ENCODE results near the gene CRYL1. TPM values are rescaled to one million over a fixed set of nuclear protein-coding genes. Genes with fewer than 3 reads are reported as not detected.

CRYL1 gene
- total RNA-seq, 1 donor from 2014 or later, result 35.4 TPM

DNA sequence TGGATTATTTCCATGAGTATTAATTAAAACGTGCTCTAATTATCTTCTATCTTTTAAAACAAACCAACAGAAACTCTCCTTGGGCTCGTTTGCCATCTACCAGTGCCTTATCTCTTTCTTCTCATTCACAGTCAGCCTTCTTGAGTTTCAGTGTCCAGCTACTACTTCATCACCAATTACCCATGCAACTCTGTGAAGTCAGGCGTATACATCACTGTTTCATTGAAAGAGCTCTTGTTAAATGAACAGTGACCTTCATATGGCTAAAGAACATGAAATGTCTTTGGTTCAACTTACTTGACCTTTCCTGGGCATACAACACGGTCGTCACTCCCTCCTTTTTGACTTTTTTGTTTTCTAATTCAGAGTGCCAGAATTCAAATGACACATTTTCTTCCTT, 36.1 kb upstream of the CRYL1 start:
- no peaks in the 10 kb centered on the region for H3K9me3 ChIP-seq
- H3K27me3 ChIP-seq, result no peaks in the 10 kb centered on the region
- H3K4me1 ChIP-seq, result no peaks in the 10 kb centered on the region
- no peak overlapping the region for H3K4me3 ChIP-seq
- intact Hi-C loops (cut with DNase I), result no loop called here
- no peak overlapping the region for H3K27ac ChIP-seq
- H3K36me3 ChIP-seq, result no peaks in the 10 kb centered on the region
- DNase-seq (ENCODE audit: extremely low spot score in 2 of 2), result no peak
- no peak for TF ChIP-seq POLR2AphosphoS5 (IDR thresholded peaks at IDR 0.05; ENCODE audit: insufficient read depth in 1 of 2, low read depth in 1 of 2)
- TF ChIP-seq, protein P1, sequence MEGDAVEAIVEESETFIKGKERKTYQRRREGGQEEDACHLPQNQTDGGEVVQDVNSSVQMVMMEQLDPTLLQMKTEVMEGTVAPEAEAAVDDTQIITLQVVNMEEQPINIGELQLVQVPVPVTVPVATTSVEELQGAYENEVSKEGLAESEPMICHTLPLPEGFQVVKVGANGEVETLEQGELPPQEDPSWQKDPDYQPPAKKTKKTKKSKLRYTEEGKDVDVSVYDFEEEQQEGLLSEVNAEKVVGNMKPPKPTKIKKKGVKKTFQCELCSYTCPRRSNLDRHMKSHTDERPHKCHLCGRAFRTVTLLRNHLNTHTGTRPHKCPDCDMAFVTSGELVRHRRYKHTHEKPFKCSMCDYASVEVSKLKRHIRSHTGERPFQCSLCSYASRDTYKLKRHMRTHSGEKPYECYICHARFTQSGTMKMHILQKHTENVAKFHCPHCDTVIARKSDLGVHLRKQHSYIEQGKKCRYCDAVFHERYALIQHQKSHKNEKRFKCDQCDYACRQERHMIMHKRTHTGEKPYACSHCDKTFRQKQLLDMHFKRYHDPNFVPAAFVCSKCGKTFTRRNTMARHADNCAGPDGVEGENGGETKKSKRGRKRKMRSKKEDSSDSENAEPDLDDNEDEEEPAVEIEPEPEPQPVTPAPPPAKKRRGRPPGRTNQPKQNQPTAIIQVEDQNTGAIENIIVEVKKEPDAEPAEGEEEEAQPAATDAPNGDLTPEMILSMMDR (IDR thresholded peaks at IDR 0.05), result no peak

- no peaks in the 10 kb centered on the region for H3K4me1 ChIP-seq
- no peak overlapping the region for H3K27ac ChIP-seq
- H3K36me3 ChIP-seq, result no peaks in the 10 kb centered on the region
- no peaks in the 10 kb centered on the region for H3K27me3 ChIP-seq
- intact Hi-C loops (cut with DNase I), result no loop called here
- DNase-seq (ENCODE audit: extremely low spot score in 2 of 2), result no peak
- no peak for TF ChIP-seq POLR2AphosphoS5 (IDR thresholded peaks at IDR 0.05; ENCODE audit: insufficient read depth in 1 of 2, low read depth in 1 of 2)
- TF ChIP-seq POLR2A (IDR thresholded peaks at IDR 0.05), result no peak
- no peaks in the 10 kb centered on the region for H3K9me3 ChIP-seq
- no peak overlapping the region for H3K4me3 ChIP-seq
Observed at GRCh38 chr13:20559659-20560356, 34.2 kb upstream of the CRYL1 start.

- no peak for DNase-seq (ENCODE audit: extremely low spot score in 2 of 2)
- H3K36me3 ChIP-seq, result no peaks in the 10 kb centered on the region
- H3K4me3 ChIP-seq, result no peak overlapping the region
- no peaks in the 10 kb centered on the region for H3K9me3 ChIP-seq
- TF ChIP-seq POLR2A (IDR thresholded peaks at IDR 0.05), result no peak
- TF ChIP-seq, protein P1 (IDR thresholded peaks at IDR 0.05), result no peak
- TF ChIP-seq POLR2AphosphoS5 (IDR thresholded peaks at IDR 0.05; ENCODE audit: insufficient read depth in 1 of 2, low read depth in 1 of 2), result no peak
- intact Hi-C loops (cut with DNase I), result no loop called here
- H3K27me3 ChIP-seq, result no peaks in the 10 kb centered on the region
- H3K27ac ChIP-seq, result no peak overlapping the region
- H3K4me1 ChIP-seq, result no peaks in the 10 kb centered on the region
Observed at GRCh38 chr13:20558982-20559381, 33.3 kb upstream of the CRYL1 start.

GRCh38 chr13:20553311-20553710, 27.7 kb upstream of the CRYL1 start:
- Histone ChIP-seq H3K9me3 (no peaks in the 10 kb centered on the region), H3K4me3 (no peak overlapping the region), H3K36me3 (no peaks in the 10 kb centered on the region), H3K4me1 (no peaks in the 10 kb centered on the region), H3K27ac (peak overlapping the region; percentile 51), H3K27me3 (no peaks in the 10 kb centered on the region)
- intact Hi-C loops (cut with DNase I), result no loop called here
- TF ChIP-seq POLR2AphosphoS5 (IDR thresholded peaks at IDR 0.05; ENCODE audit: insufficient read depth in 1 of 2, low read depth in 1 of 2), result no peak
- no peak for TF ChIP-seq POLR2A (IDR thresholded peaks at IDR 0.05)
- TF ChIP-seq, protein P1 (IDR thresholded peaks at IDR 0.05), result no peak
- no peak for DNase-seq (ENCODE audit: extremely low spot score in 2 of 2)

DNA sequence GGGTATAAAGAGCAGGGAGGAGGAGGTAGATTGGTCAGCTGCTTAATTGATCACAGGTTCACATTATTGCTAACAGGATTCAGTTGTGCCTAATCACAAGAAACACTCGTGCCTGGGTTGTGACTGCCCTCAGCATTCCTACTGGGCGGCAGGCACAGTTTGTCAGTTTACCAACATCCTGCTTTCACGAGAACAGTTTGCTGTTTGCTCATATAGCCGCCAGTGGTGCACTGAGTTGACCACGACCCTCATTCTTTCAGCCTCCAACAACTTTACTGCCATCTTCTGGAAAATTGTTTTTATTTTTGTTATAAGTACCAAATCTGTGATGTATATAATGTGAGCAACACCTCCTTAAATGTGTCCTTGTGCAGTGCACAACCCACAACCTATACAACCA, 25.1 kb upstream of the CRYL1 start:
- Histone ChIP-seq H3K4me1 (no peaks in the 10 kb centered on the region), H3K9me3 (no peaks in the 10 kb centered on the region), H3K27me3 (no peaks in the 10 kb centered on the region), H3K27ac (no peak overlapping the region), H3K36me3 (no peaks in the 10 kb centered on the region), H3K4me3 (no peak overlapping the region)
- intact Hi-C loops (cut with DNase I), result no loop called here
- no peak for DNase-seq (ENCODE audit: extremely low spot score in 2 of 2)
- TF ChIP-seq, protein P1 (IDR thresholded peaks at IDR 0.05), result no peak
- TF ChIP-seq POLR2AphosphoS5 (IDR thresholded peaks at IDR 0.05; ENCODE audit: insufficient read depth in 1 of 2, low read depth in 1 of 2) (no peak), POLR2A (IDR thresholded peaks at IDR 0.05) (no peak)

Data from vagina (tissue), 2 donors.